ENCODE measurements around the gene GPR78.

DNA sequence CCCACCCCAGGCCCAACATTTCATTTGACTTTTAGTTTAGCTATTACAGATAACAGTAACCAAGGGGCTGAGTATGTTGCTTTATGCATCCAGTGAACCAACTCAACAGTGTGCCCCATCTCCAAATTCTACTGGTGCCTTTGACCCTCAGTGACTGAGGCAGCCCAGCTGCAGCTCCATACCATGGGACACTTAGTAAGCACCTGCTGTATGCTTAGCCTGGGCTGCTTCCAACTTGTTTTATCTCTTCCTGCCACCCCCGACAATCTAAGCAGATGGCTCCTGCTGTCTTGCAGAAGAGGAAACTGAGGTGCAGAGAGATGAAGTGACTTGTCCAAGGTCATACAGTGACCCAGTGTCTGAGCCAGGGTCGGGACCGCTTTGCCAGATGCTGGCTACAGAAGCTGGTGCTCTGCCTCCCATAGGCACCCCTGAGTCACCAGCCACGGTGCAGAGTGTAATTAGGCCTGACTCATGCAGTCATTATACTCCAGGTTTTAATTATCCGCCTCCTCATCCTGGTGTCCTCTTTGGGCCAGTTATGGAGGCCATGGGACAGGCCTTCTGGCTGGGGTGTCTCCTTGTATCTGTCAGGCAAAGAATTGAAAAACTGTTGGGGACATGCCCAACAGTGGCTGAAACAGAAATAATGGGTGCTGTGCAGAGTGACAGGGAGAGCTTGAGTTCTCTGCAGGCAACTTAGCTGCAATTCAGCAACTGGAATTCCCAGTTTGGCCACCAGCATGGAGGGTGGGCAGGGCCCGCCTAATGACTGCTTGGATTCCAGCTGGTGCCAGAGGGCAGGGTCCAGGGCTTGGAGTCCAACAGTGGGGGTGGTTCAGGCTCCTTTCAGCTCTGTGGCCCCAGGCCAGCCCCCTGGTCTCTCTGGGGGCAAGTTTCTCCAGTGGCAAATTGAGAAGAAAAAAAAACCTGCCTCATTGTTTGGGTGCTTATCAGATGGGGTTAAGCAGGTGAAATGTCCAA lies 8.2 kb upstream of the GPR78 start:
- TF ChIP-seq CTCF (IDR thresholded peaks at IDR 0.05; ENCODE audit: low read length), result no peak
- no peak for TF ChIP-seq EZH2 (IDR thresholded peaks at IDR 0.05; ENCODE audit: borderline replicate concordance, low read length)

All from OCI-LY1 (cell line).